ENCODE results near the gene SLC13A1.

DNA sequence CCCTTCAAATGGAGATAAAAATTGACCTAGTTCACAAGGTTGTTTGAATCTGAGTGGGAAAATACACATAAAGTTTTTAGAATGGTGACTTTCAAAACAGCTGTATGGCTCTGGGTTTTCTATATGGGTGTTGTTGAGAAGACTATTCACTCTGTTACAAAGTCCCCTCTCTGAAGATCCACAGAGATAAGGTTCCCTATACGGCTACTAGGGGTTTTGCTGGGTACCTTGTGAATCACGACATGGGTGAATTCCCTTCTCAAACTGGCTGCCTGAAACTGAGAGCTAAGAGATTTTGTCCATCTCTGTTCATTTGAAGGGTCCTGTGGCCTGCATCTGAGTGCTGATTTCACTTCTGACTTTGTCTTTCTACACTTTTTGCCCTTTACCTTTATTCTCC, 11.8 kb upstream of the SLC13A1 start:
- TF ChIP-seq, protein P1, sequence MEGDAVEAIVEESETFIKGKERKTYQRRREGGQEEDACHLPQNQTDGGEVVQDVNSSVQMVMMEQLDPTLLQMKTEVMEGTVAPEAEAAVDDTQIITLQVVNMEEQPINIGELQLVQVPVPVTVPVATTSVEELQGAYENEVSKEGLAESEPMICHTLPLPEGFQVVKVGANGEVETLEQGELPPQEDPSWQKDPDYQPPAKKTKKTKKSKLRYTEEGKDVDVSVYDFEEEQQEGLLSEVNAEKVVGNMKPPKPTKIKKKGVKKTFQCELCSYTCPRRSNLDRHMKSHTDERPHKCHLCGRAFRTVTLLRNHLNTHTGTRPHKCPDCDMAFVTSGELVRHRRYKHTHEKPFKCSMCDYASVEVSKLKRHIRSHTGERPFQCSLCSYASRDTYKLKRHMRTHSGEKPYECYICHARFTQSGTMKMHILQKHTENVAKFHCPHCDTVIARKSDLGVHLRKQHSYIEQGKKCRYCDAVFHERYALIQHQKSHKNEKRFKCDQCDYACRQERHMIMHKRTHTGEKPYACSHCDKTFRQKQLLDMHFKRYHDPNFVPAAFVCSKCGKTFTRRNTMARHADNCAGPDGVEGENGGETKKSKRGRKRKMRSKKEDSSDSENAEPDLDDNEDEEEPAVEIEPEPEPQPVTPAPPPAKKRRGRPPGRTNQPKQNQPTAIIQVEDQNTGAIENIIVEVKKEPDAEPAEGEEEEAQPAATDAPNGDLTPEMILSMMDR (IDR thresholded peaks at IDR 0.05): no peak
- TF ChIP-seq POLR2A (IDR thresholded peaks at IDR 0.05): no peak

All from body of pancreas (tissue), 4 donors.